NCI-H82 treated with DMSO at 0.1 percent for 48 hours (cell line): Measurements from ENCODE around the gene ZDHHC17.

Experiments
- DNase-seq: peaks from one replicate; lab custom pipeline; 2025; ENCODE audit not compliant: unreplicated experiment; lab: John Stamatoyannopoulos, UW

Gene ZDHHC17

GRCh38 chr12:76813972-76814371, 50.1 kb downstream of the ZDHHC17 start:
- DNase-seq, result no peak

- peak; percentile 7 for DNase-seq
Measured at GRCh38 chr12:76820888-76821482, 57.1 kb downstream of the ZDHHC17 start.

GRCh38 chr12:76830436-76830835, 66.5 kb downstream of the ZDHHC17 start:
- DNase-seq, result no peak

- no peak for DNase-seq
Measured at GRCh38 chr12:76836633-76837032, 72.7 kb downstream of the ZDHHC17 start.

GRCh38 chr12:76847260-76847659, 83.3 kb downstream of the ZDHHC17 start:
- DNase-seq, result no peak

GRCh38 chr12:76848132-76848531, 84.2 kb downstream of the ZDHHC17 start:
- no peak for DNase-seq

GRCh38 chr12:76852106-76852505, 88.2 kb downstream of the ZDHHC17 start:
- DNase-seq, result no peak

GRCh38 chr12:76855271-76855670, 91.4 kb downstream of the ZDHHC17 start:
- no peak for DNase-seq

- no peak for DNase-seq
Measured at GRCh38 chr12:76856018-76856644, 92.2 kb downstream of the ZDHHC17 start.

GRCh38 chr12:76859611-76860010, 95.7 kb downstream of the ZDHHC17 start:
- no peak for DNase-seq

GRCh38 chr12:76860256-76860655, 96.3 kb downstream of the ZDHHC17 start:
- DNase-seq, result no peak

GRCh38 chr12:76863005-76863670, 99.2 kb downstream of the ZDHHC17 start:
- no peak for DNase-seq

GRCh38 chr12:76863837-76864236, 99.9 kb downstream of the ZDHHC17 start:
- DNase-seq, result no peak

- DNase-seq, result no peak
Measured at GRCh38 chr12:76864791-76865400, 101.0 kb downstream of the ZDHHC17 start.

- DNase-seq, result peak; percentile 52
Measured at GRCh38 chr12:76866151-76866567, 102.2 kb downstream of the ZDHHC17 start.

GRCh38 chr12:76866726-76867125, 102.8 kb downstream of the ZDHHC17 start:
- DNase-seq, result peak; percentile 78

GRCh38 chr12:76871082-76871481, 107.2 kb downstream of the ZDHHC17 start:
- DNase-seq, result peak; percentile 29

GRCh38 chr12:76871742-76872141, 107.8 kb downstream of the ZDHHC17 start:
- DNase-seq, result peak; percentile 48

GRCh38 chr12:76872415-76872814, 108.5 kb downstream of the ZDHHC17 start:
- DNase-seq, result no peak

GRCh38 chr12:76874027-76874426, 110.1 kb downstream of the ZDHHC17 start:
- DNase-seq, result no peak

GRCh38 chr12:76874491-76875190, 110.7 kb downstream of the ZDHHC17 start:
- no peak for DNase-seq
